Activated naive CD4-positive, alpha-beta T cell treated with anti-CD3 and anti-CD28 coated beads, Interleukin-2, amount 10 ng/mL, durations not matched to agents 5 hours and 36 hours (primary cell): ENCODE data around the gene PTGER4. TPM values are rescaled to one million over a fixed set of nuclear protein-coding genes. Genes with fewer than 3 reads are reported as not detected.

Source experiments
- total RNA-seq, 2 experiments: library from RNA; stranded (reverse); gene quantifications; one replicate each; pipeline ENCODE4 v1.2.3, GENCODE V29; 2021

Gene PTGER4
- 10 to 100 TPM; 42.9 to 46.9 TPM for total RNA-seq

DNA sequence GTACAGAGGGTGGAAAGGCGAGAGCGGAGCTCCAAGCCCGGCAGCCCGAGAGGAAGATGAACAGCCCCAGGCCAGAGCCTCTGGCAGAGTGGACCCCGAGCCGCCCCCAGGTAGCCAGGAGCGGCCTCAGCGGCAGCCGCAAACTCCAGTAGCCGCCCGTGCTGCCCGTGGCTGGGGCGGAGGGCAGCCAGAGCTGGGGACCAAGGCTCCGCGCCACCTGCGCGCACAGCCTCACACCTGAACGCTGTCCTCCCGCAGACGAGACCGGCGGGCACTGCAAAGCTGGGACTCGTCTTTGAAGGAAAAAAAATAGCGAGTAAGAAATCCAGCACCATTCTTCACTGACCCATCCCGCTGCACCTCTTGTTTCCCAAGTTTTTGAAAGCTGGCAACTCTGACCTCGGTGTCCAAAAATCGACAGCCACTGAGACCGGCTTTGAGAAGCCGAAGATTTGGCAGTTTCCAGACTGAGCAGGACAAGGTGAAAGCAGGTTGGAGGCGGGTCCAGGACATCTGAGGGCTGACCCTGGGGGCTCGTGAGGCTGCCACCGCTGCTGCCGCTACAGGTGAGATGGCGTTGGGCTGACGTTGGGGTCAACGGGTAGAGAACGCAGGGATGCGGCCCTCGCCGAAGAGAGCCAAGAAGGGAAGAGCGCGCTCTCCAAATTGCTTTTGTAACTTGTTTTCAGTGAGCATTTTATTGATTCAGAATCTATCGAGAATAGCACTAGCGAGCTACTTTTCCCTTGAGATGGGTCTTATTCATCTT, at the start of gene PTGER4:
Gene PTGER4 (plus strand): TSS at position 3 of the 769 bp plus-strand sequence. CDS start 1,079 bp downstream, outside the sequence.

Other genes with a start within 250 kb of the PTGER4 start
- 10 to 100 TPM; 15.4 to 17.5 TPM for gene TTC33, start 76.0 kb downstream of the PTGER4 start, total RNA-seq
- 10 to 100 TPM; 73.9 to 76.3 TPM for gene PRKAA1, start 118.5 kb downstream of the PTGER4 start, total RNA-seq
- 1,000 to 10,000 TPM; 2,348 to 2,413 TPM for gene RPL37, start 155.3 kb downstream of the PTGER4 start, total RNA-seq
- gene CARD6, start 161.5 kb downstream of the PTGER4 start, total RNA-seq, result 1 to 10 TPM; 4.3 TPM
- gene C7, start 229.6 kb downstream of the PTGER4 start, total RNA-seq, result not detected